WTC11 (cell line): ENCODE results near the gene KLHL7. TPM values are rescaled to one million over a fixed set of nuclear protein-coding genes. Genes with fewer than 3 reads are reported as not detected.
"Not testable (repeated sequence)": the region's sequence is repeated elsewhere in the genome, so short reads cannot be mapped to it uniquely, and the experiment has no call there.

Experiments used
- ATAC-seq: fragments of 200-7000 bp; cut with Tn5 transposase; 2 replicates; pipeline ENCODE4 v1.10.0; 2021; ENCODE audit warnings: mild to moderate bottlenecking, moderate library complexity
- CTCF ChIA-PET: fragments of 300-600 bp; sonication (Branson Sonifier 250); formaldehyde crosslinking; loops from one replicate; lab custom pipeline; 2021; ENCODE audit warnings: antibody characterized with exemption; lab: Charles Lee
- POLR2A ChIA-PET: fragments of 350-600 bp; sonication (Branson Sonifier 250); formaldehyde crosslinking; loops from one replicate; lab custom pipeline; 2021; ENCODE audit warnings: antibody characterized with exemption; lab: Charles Lee
- DNase-seq: peaks from one replicate; pipeline ENCODE4 v3.0.0; 2021; ENCODE audit warnings: low spot score
- H3K27ac Mint-ChIP-seq: 2 replicates; pipeline ENCODE4 v1.8.0; 2021; ENCODE audit warnings: mixed read lengths
- H3K27me3 Mint-ChIP-seq: 2 replicates; pipeline ENCODE4 v1.8.0; 2021; ENCODE audit warnings: low read depth, mild to moderate bottlenecking, moderate library complexity, mixed read lengths
- H3K36me3 Mint-ChIP-seq: 2 replicates; pipeline ENCODE4 v1.8.0; 2021; ENCODE audit warnings: mixed read lengths
- H3K4me1 Mint-ChIP-seq: 2 replicates; pipeline ENCODE4 v1.8.0; 2022; ENCODE audit warnings: mixed read lengths
- H3K4me3 Mint-ChIP-seq: 2 replicates; pipeline ENCODE4 v1.8.0; 2021; ENCODE audit warnings: mild to moderate bottlenecking, moderate library complexity, mixed read lengths
- H3K9me3 Mint-ChIP-seq: 2 replicates; pipeline ENCODE4 v1.8.0; 2021; ENCODE audit warnings: mixed read lengths
- AFF4 ChIP-seq: sonication (generic); formaldehyde crosslinking; IDR thresholded peaks from 2 replicates; pipeline ENCODE4 v1.8.1; 2023; ENCODE audit warnings: mild to moderate bottlenecking, missing genetic modification reagents, borderline replicate concordance
- ATF6 ChIP-seq: sonication (generic); formaldehyde crosslinking; IDR thresholded peaks from 2 replicates; pipeline ENCODE4 v1.8.1; 2023; ENCODE audit warnings: mild to moderate bottlenecking, missing genetic modification reagents
- E2F4 ChIP-seq: sonication (generic); formaldehyde crosslinking; IDR thresholded peaks from 2 replicates; pipeline ENCODE4 v1.8.1; 2022; ENCODE audit warnings: low read depth, mild to moderate bottlenecking, moderate library complexity, missing genetic modification reagents, borderline replicate concordance
- EMX1 ChIP-seq: fragments of 250-450 bp; sonication (Bioruptor Pico); IDR thresholded peaks from 2 replicates; pipeline ENCODE4 v1.8.0; 2021; ENCODE audit warnings: mild to moderate bottlenecking
- IRF2 ChIP-seq: sonication (generic); formaldehyde crosslinking; IDR thresholded peaks from 2 replicates; pipeline ENCODE4 v1.8.0; 2022; ENCODE audit warnings: low read depth, missing genetic modification reagents, borderline replicate concordance
- MYBL2 ChIP-seq: sonication (generic); formaldehyde crosslinking; IDR thresholded peaks from 2 replicates; pipeline ENCODE4 v1.8.1; 2023; ENCODE audit warnings: mild to moderate bottlenecking, moderate library complexity, missing genetic modification reagents
- NFE2L1 ChIP-seq: sonication (generic); formaldehyde crosslinking; IDR thresholded peaks from 2 replicates; pipeline ENCODE4 v1.8.1; 2023; ENCODE audit warnings: missing genetic modification reagents
- PRDM15 ChIP-seq: sonication (generic); formaldehyde crosslinking; IDR thresholded peaks from 2 replicates; pipeline ENCODE4 v1.8.0; 2022; ENCODE audit warnings: missing genetic modification reagents
- USF1 ChIP-seq: sonication (generic); formaldehyde crosslinking; IDR thresholded peaks from 2 replicates; pipeline ENCODE4 v1.8.0; 2022; ENCODE audit warnings: mild to moderate bottlenecking, missing genetic modification reagents
- ZNF138 ChIP-seq: sonication (generic); formaldehyde crosslinking; conservative IDR thresholded peaks from 2 replicates; pipeline ENCODE4 v1.8.1; 2022; ENCODE audit warnings: mild to moderate bottlenecking, moderate library complexity, missing genetic modification reagents
- ZNF281 ChIP-seq: sonication (generic); formaldehyde crosslinking; IDR thresholded peaks from 2 replicates; pipeline ENCODE4 v1.8.0; 2023; ENCODE audit warnings: mild to moderate bottlenecking, missing genetic modification reagents
- ZNF512 ChIP-seq: sonication (generic); formaldehyde crosslinking; IDR thresholded peaks from 2 replicates; pipeline ENCODE4 v1.8.1; 2022; ENCODE audit warnings: missing genetic modification reagents, borderline replicate concordance
- total RNA-seq: library from RNA; stranded (reverse); gene quantifications from 3 replicates; pipeline ENCODE4 v1.2.3, GENCODE V29; 2021

The KLHL7 gene
- total RNA-seq, 1 experiment from 2014 or later: 82.1 TPM

GRCh38 chr7:23123465-23123864 is 17.9 kb downstream of the KLHL7 start:
- CTCF ChIA-PET: interaction anchor here (0.7 to 2.1 kb wide), 2 partner anchors 37 to 537 kb away, joined by 3 to 11 read pairs; no protein-coding TSS in a partner anchor
- peak overlapping the region; percentile 23; the same call in 1 of the 2 replicates for H3K27ac Mint-ChIP-seq
- no peak overlapping the region for H3K4me3 Mint-ChIP-seq
- DNase-seq (no peak), ATAC-seq (no peak)
- POLR2A ChIA-PET: no interaction called here
- H3K4me1 Mint-ChIP-seq: peaks cover 25% of the 10 kb centered on the region
- no peaks in the 10 kb centered on the region for H3K9me3 Mint-ChIP-seq
- TF ChIP-seq AFF4 (CRISPR knock-in tag) (no peak), NFE2L1 (CRISPR knock-in tag) (no peak), IRF2 (CRISPR knock-in tag) (no peak), ZNF512 (no peak), ZNF281 (CRISPR knock-in tag) (no peak)
- no peaks in the 10 kb centered on the region for H3K27me3 Mint-ChIP-seq
- H3K36me3 Mint-ChIP-seq: peaks cover 40% of the 10 kb centered on the region

- CTCF ChIA-PET: no interaction called here
- H3K27me3 Mint-ChIP-seq: no peaks in the 10 kb centered on the region
- POLR2A ChIA-PET: no interaction called here
- TF ChIP-seq ZNF138: no peak
- TF ChIP-seq ATF6 (CRISPR knock-in tag): no peak
- no peak for TF ChIP-seq MYBL2 (CRISPR knock-in tag)
- H3K4me3 Mint-ChIP-seq: no peak overlapping the region
- DNase-seq: no peak
- no peak for ATAC-seq
- peaks cover 3% of the 10 kb centered on the region for H3K4me1 Mint-ChIP-seq
- peaks cover 56% of the 10 kb centered on the region for H3K36me3 Mint-ChIP-seq
- peaks cover 10% of the 10 kb centered on the region for H3K9me3 Mint-ChIP-seq
- H3K27ac Mint-ChIP-seq: no peak overlapping the region
Observed at GRCh38 chr7:23129036-23129435, 23.5 kb downstream of the KLHL7 start.

GRCh38 chr7:23131799-23132198 is 26.2 kb downstream of the KLHL7 start:
- ATAC-seq, H3K9me3 Mint-ChIP-seq, H3K4me3 Mint-ChIP-seq, H3K27me3 Mint-ChIP-seq, DNase-seq, CTCF ChIA-PET, H3K27ac Mint-ChIP-seq, POLR2A ChIA-PET: not testable (repeated sequence)
- H3K4me1 Mint-ChIP-seq: peaks cover 19% of the 10 kb centered on the region
- peaks cover 39% of the 10 kb centered on the region for H3K36me3 Mint-ChIP-seq

- ATAC-seq (no peak), DNase-seq (no peak)
- POLR2A ChIA-PET: no interaction called here
- Mint-ChIP-seq H3K4me1 (peaks cover 19% of the 10 kb centered on the region), H3K9me3 (peaks cover 10% of the 10 kb centered on the region), H3K27ac (no peak overlapping the region), H3K27me3 (no peaks in the 10 kb centered on the region), H3K4me3 (no peak overlapping the region), H3K36me3 (peaks cover 22% of the 10 kb centered on the region)
- CTCF ChIA-PET: no interaction called here
- TF ChIP-seq EMX1 (CRISPR knock-in tag) (no peak), NFE2L1 (CRISPR knock-in tag) (no peak), E2F4 (no peak), PRDM15 (no peak), USF1 (CRISPR knock-in tag) (no peak)
Observed at GRCh38 chr7:23133797-23134196, 28.2 kb downstream of the KLHL7 start.
